H1 (cell line): ENCODE data around the gene RBM20. TPM values are rescaled to one million over a fixed set of nuclear protein-coding genes. Genes with fewer than 3 reads are reported as not detected.

ENCODE experiments used
- CREB1 ChIP-seq: IDR thresholded peaks from 2 replicates; pipeline ENCODE4 v1.6.1; 2012; ENCODE audit warnings: inconsistent platforms
- HDAC2 ChIP-seq, 2 experiments: fragments of 300-600 bp in 1 of 2; sonication (generic) in 1 of 2; IDR thresholded peaks; 2 replicates each; pipeline ENCODE4 v1.6.1; 2011 to 2012; ENCODE audit warnings: low read depth in 2 of 2, low read length in 2 of 2, mild to moderate bottlenecking in 2 of 2, moderate library complexity in 2 of 2, borderline replicate concordance in 1 of 2, inconsistent platforms in 1 of 2
- KDM4A ChIP-seq: IDR thresholded peaks from one replicate; pipeline ENCODE4 v1.7.1; 2012; ENCODE audit warnings: low read depth, mild to moderate bottlenecking, moderate library complexity, low read length, inconsistent platforms; ENCODE audit not compliant: severe bottlenecking
- KDM5A ChIP-seq: fragments of 200-600 bp; IDR thresholded peaks from 2 replicates; pipeline ENCODE4 v1.7.1; 2012; ENCODE audit warnings: mild to moderate bottlenecking, low read length, inconsistent platforms, mixed read lengths
- MAFK ChIP-seq: IDR thresholded peaks from 2 replicates; pipeline ENCODE4 v1.6.1; 2012; ENCODE audit warnings: low read depth, mild to moderate bottlenecking, improper control_type of control experiment, low read length
- POLR2AphosphoS5 ChIP-seq: IDR thresholded peaks from 2 replicates; pipeline ENCODE4 v1.6.1; 2011; ENCODE audit warnings: low read depth, low read length
- POU5F1 ChIP-seq: IDR thresholded peaks from 2 replicates; pipeline ENCODE4 v1.6.1; 2011; ENCODE audit warnings: low read depth, mild to moderate bottlenecking, low read length, moderate library complexity
- RNF2 ChIP-seq: fragments of 200-900, 300-1000 bp; sonication (generic); IDR thresholded peaks from 2 replicates; pipeline ENCODE4 v1.7.1; 2016; ENCODE audit warnings: borderline replicate concordance, low read depth, mild to moderate bottlenecking, antibody characterized with exemption, low read length; ENCODE audit not compliant: poor library complexity, severe bottlenecking; ENCODE audit errors: missing control alignments
- polyA plus RNA-seq, 7 experiments: library from polyadenylated mRNA; depleted of rRNA in 3 of 7; stranded (reverse) in 5 of 7; unstranded in 2 of 7; fragments of >200 nt in 5 of 7; fragments of 200-250 nt in 2 of 7; gene quantifications; 1 replicate in 5 of 7; 2 replicates in 1 of 7; 4 replicates in 1 of 7; pipeline versions ENCODE4 v1.2.1 to v1.2.3, GENCODE V29; 2011 to 2013; ENCODE audit warnings: missing spikeins in 2 of 7, mixed read lengths in 2 of 7
- total RNA-seq: library from RNA; stranded (reverse); fragmentation: NEBNext Ultra II Directional; extraction: Animal tissue kit (Norgen Biotek cat#: 25700); gene quantifications from 2 replicates; pipeline ENCODE4 v1.2.1, GENCODE V29; 2021
- TF ChIP-seq, protein P1 (sequence below): fragments of 300-600 bp; sonication (generic); IDR thresholded peaks from 2 replicates; pipeline ENCODE4 v1.7.1; 2012; ENCODE audit warnings: low read length, moderate library complexity, mild to moderate bottlenecking, inconsistent platforms; ENCODE audit not compliant: insufficient replicate concordance

Gene RBM20
- total and polyA plus RNA-seq, 2 of the 8 experiments (the other 6 are each of a cell fraction or from before 2014, with no cell fraction given), result 0.05 to 0.63 TPM

DNA sequence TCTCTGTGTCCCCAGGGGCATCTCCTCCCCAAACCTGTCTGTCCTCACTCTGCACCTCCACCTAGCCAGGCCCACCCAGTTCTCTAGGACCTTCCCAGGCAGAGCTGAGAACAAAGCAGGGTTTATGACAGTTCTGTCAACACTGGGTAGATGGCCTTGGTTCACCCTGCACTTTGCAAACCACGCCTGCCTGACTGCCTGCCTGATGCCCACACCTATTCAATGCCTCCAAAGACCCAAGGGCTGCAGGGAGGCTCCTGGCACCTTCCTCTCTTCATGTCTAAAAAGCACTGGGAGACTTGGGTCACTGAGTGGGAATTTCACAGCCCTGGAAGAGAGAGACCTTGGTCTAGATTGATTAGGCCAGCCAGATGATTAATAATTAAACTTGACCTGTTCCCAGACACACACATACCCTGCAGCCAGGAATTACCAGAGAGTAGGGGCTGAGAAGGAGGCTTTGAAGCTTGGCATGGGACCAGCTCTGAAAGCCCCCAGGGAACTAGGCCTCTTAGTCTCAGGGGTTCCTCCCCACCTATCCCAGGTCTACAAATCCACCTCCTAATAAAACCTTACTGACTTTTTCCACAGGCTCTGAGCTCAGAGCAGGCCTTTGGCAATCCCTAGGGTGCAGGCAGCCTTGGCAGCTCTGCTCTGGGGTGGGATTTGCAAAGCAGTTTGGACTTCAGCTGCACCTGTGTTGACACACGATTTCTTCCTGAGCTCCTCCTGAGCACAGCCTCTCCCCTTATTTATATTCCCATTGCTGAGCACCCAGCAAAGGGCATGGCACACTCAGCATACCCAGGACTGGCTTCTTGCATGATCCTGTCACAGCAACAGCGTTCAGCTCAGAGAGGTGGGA is 201.9 kb downstream of the RBM20 start (continued):
- TF ChIP-seq, protein P1, sequence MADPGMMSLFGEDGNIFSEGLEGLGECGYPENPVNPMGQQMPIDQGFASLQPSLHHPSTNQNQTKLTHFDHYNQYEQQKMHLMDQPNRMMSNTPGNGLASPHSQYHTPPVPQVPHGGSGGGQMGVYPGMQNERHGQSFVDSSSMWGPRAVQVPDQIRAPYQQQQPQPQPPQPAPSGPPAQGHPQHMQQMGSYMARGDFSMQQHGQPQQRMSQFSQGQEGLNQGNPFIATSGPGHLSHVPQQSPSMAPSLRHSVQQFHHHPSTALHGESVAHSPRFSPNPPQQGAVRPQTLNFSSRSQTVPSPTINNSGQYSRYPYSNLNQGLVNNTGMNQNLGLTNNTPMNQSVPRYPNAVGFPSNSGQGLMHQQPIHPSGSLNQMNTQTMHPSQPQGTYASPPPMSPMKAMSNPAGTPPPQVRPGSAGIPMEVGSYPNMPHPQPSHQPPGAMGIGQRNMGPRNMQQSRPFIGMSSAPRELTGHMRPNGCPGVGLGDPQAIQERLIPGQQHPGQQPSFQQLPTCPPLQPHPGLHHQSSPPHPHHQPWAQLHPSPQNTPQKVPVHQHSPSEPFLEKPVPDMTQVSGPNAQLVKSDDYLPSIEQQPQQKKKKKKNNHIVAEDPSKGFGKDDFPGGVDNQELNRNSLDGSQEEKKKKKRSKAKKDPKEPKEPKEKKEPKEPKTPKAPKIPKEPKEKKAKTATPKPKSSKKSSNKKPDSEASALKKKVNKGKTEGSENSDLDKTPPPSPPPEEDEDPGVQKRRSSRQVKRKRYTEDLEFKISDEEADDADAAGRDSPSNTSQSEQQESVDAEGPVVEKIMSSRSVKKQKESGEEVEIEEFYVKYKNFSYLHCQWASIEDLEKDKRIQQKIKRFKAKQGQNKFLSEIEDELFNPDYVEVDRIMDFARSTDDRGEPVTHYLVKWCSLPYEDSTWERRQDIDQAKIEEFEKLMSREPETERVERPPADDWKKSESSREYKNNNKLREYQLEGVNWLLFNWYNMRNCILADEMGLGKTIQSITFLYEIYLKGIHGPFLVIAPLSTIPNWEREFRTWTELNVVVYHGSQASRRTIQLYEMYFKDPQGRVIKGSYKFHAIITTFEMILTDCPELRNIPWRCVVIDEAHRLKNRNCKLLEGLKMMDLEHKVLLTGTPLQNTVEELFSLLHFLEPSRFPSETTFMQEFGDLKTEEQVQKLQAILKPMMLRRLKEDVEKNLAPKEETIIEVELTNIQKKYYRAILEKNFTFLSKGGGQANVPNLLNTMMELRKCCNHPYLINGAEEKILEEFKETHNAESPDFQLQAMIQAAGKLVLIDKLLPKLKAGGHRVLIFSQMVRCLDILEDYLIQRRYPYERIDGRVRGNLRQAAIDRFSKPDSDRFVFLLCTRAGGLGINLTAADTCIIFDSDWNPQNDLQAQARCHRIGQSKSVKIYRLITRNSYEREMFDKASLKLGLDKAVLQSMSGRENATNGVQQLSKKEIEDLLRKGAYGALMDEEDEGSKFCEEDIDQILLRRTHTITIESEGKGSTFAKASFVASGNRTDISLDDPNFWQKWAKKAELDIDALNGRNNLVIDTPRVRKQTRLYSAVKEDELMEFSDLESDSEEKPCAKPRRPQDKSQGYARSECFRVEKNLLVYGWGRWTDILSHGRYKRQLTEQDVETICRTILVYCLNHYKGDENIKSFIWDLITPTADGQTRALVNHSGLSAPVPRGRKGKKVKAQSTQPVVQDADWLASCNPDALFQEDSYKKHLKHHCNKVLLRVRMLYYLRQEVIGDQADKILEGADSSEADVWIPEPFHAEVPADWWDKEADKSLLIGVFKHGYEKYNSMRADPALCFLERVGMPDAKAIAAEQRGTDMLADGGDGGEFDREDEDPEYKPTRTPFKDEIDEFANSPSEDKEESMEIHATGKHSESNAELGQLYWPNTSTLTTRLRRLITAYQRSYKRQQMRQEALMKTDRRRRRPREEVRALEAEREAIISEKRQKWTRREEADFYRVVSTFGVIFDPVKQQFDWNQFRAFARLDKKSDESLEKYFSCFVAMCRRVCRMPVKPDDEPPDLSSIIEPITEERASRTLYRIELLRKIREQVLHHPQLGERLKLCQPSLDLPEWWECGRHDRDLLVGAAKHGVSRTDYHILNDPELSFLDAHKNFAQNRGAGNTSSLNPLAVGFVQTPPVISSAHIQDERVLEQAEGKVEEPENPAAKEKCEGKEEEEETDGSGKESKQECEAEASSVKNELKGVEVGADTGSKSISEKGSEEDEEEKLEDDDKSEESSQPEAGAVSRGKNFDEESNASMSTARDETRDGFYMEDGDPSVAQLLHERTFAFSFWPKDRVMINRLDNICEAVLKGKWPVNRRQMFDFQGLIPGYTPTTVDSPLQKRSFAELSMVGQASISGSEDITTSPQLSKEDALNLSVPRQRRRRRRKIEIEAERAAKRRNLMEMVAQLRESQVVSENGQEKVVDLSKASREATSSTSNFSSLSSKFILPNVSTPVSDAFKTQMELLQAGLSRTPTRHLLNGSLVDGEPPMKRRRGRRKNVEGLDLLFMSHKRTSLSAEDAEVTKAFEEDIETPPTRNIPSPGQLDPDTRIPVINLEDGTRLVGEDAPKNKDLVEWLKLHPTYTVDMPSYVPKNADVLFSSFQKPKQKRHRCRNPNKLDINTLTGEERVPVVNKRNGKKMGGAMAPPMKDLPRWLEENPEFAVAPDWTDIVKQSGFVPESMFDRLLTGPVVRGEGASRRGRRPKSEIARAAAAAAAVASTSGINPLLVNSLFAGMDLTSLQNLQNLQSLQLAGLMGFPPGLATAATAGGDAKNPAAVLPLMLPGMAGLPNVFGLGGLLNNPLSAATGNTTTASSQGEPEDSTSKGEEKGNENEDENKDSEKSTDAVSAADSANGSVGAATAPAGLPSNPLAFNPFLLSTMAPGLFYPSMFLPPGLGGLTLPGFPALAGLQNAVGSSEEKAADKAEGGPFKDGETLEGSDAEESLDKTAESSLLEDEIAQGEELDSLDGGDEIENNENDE, result no peak
- no peak for TF ChIP-seq CREB1
- TF ChIP-seq KDM4A, result no peak
- TF ChIP-seq POLR2AphosphoS5, result no peak
- no peak for TF ChIP-seq POU5F1
- TF ChIP-seq HDAC2 (IDR thresholded peaks at IDR 0.05; ENCODE audit: borderline replicate concordance in 1 of 2, low read depth in 2 of 2, low read length in 2 of 2), result no peak
- no peak for TF ChIP-seq MAFK
- no peak for TF ChIP-seq RNF2
- no peak for TF ChIP-seq KDM5A
